SK-N-SH (cell line): ENCODE results near the gene MYLK.

Experiments
- TF ChIP-seq, protein P1 (sequence below): IDR thresholded peaks from 2 replicates; pipeline ENCODE4 v1.6.1; 2012; ENCODE audit warnings: mild to moderate bottlenecking, low read depth, low read length, moderate library complexity
- TF ChIP-seq, protein P2 (sequence below): fragments of 200-600 bp; sonication (generic); IDR thresholded peaks from 2 replicates; pipeline ENCODE4 v1.6.1; 2017; ENCODE audit warnings: antibody characterized with exemption, mild to moderate bottlenecking, moderate library complexity

DNA sequence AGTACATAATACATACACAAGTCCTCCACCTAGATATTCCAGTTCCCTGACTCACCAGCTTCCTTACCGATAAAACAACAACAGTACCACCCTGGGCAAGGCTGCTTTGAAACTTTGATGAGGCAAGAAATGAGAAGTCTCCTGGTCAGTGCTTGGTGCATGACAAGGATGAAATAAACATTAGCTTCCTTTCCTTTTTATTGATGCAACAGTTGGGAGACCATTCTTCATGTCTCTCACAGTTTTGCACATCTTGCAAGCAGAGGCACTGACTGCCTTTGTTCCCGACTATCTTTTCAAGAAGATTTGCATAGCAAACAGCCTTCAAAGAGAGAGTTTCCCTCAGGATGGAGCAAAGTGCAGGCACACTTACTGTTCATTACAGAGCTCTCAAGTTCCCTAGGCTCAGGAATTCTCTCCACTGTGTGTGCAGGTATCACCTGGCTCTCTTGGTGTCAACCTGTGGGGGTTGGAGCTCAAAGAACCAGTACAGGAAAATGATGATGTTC is 65.2 kb downstream of the MYLK start:
- TF ChIP-seq, protein P1, sequence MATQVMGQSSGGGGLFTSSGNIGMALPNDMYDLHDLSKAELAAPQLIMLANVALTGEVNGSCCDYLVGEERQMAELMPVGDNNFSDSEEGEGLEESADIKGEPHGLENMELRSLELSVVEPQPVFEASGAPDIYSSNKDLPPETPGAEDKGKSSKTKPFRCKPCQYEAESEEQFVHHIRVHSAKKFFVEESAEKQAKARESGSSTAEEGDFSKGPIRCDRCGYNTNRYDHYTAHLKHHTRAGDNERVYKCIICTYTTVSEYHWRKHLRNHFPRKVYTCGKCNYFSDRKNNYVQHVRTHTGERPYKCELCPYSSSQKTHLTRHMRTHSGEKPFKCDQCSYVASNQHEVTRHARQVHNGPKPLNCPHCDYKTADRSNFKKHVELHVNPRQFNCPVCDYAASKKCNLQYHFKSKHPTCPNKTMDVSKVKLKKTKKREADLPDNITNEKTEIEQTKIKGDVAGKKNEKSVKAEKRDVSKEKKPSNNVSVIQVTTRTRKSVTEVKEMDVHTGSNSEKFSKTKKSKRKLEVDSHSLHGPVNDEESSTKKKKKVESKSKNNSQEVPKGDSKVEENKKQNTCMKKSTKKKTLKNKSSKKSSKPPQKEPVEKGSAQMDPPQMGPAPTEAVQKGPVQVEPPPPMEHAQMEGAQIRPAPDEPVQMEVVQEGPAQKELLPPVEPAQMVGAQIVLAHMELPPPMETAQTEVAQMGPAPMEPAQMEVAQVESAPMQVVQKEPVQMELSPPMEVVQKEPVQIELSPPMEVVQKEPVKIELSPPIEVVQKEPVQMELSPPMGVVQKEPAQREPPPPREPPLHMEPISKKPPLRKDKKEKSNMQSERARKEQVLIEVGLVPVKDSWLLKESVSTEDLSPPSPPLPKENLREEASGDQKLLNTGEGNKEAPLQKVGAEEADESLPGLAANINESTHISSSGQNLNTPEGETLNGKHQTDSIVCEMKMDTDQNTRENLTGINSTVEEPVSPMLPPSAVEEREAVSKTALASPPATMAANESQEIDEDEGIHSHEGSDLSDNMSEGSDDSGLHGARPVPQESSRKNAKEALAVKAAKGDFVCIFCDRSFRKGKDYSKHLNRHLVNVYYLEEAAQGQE: no peak
- TF ChIP-seq, protein P2, sequence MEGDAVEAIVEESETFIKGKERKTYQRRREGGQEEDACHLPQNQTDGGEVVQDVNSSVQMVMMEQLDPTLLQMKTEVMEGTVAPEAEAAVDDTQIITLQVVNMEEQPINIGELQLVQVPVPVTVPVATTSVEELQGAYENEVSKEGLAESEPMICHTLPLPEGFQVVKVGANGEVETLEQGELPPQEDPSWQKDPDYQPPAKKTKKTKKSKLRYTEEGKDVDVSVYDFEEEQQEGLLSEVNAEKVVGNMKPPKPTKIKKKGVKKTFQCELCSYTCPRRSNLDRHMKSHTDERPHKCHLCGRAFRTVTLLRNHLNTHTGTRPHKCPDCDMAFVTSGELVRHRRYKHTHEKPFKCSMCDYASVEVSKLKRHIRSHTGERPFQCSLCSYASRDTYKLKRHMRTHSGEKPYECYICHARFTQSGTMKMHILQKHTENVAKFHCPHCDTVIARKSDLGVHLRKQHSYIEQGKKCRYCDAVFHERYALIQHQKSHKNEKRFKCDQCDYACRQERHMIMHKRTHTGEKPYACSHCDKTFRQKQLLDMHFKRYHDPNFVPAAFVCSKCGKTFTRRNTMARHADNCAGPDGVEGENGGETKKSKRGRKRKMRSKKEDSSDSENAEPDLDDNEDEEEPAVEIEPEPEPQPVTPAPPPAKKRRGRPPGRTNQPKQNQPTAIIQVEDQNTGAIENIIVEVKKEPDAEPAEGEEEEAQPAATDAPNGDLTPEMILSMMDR: no peak
